Measurements from ENCODE around the gene XYLT1.

Gene XYLT1

GRCh38 chr16:17433577-17434451 is 36.9 kb downstream of the XYLT1 start:
- TF ChIP-seq, protein P1, sequence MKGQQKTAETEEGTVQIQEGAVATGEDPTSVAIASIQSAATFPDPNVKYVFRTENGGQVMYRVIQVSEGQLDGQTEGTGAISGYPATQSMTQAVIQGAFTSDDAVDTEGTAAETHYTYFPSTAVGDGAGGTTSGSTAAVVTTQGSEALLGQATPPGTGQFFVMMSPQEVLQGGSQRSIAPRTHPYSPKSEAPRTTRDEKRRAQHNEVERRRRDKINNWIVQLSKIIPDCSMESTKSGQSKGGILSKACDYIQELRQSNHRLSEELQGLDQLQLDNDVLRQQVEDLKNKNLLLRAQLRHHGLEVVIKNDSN (IDR thresholded peaks at IDR 0.05), result no peak

GRCh38 chr16:17432901-17433576 is 37.7 kb downstream of the XYLT1 start:
- TF ChIP-seq REST (IDR thresholded peaks at IDR 0.05; ENCODE audit: low read depth), result no peak
- TF ChIP-seq TEAD4 (IDR thresholded peaks at IDR 0.05), result no peak
- no peak for TF ChIP-seq NFIC (IDR thresholded peaks at IDR 0.05)
- no peak for TF ChIP-seq EGR1 (IDR thresholded peaks at IDR 0.05)
- no peak for TF ChIP-seq MAX (IDR thresholded peaks at IDR 0.05)
- TF ChIP-seq TCF12 (IDR thresholded peaks at IDR 0.05; ENCODE audit: low read depth), result no peak
- TF ChIP-seq CEBPB (IDR thresholded peaks at IDR 0.05), result no peak
- TF ChIP-seq ZBTB7A (IDR thresholded peaks at IDR 0.05; ENCODE audit: low read depth), result no peak
- no peak for TF ChIP-seq YY1 (IDR thresholded peaks at IDR 0.05; ENCODE audit: low read depth)
- TF ChIP-seq TAF1 (IDR thresholded peaks at IDR 0.05; ENCODE audit: low read depth), result no peak
- no peak for TF ChIP-seq FOXM1 (IDR thresholded peaks at IDR 0.05; ENCODE audit: borderline replicate concordance, low read depth)

DNA sequence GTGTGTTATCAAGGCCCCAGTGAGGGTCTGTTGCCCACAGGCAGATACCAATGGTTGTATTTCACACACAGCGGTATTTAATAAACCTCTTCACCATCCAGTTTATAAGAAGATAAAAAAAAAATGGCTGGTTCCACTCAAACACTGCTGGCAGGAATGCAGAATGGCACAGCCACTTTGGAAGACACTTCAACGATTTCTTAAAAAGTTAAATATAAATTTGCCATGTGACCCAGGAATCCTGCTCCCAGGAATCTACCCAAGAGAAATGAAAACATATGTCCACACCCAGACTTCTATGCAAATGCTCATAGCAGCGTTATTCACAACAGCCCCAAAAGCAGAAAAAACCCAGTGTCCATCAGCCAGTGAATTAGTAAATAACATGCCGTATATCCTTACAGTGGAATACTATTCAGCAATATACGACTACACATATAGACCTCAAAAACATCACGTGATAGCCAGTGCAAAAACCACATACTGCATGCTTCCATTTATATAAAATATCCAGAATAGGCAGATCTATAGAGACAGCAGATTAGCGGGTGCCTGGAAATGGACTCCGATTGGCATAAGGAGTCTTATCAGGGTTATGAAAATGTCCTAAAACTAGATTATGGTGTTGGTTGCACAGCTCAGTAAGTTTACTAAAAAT is 38.7 kb downstream of the XYLT1 start:
- TF ChIP-seq ZBTB7A (IDR thresholded peaks at IDR 0.05; ENCODE audit: low read depth) (no peak), YY1 (IDR thresholded peaks at IDR 0.05; ENCODE audit: low read depth) (no peak), CREB1 (IDR thresholded peaks at IDR 0.05; ENCODE audit: low read depth) (no peak), CEBPB (IDR thresholded peaks at IDR 0.05) (no peak), REST (IDR thresholded peaks at IDR 0.05; ENCODE audit: low read depth) (no peak), MAX (IDR thresholded peaks at IDR 0.05) (no peak), TEAD4 (IDR thresholded peaks at IDR 0.05) (no peak), EP300 (IDR thresholded peaks at IDR 0.05; ENCODE audit: borderline replicate concordance) (no peak), EGR1 (IDR thresholded peaks at IDR 0.05) (no peak), TAF1 (IDR thresholded peaks at IDR 0.05; ENCODE audit: low read depth) (no peak), TCF12 (IDR thresholded peaks at IDR 0.05; ENCODE audit: low read depth) (no peak)
- TF ChIP-seq, protein P1 (IDR thresholded peaks at IDR 0.05), result no peak

- TF ChIP-seq REST (IDR thresholded peaks at IDR 0.05; ENCODE audit: low read depth), result no peak
- no peak for TF ChIP-seq CEBPB (IDR thresholded peaks at IDR 0.05)
- TF ChIP-seq FOXM1 (IDR thresholded peaks at IDR 0.05; ENCODE audit: borderline replicate concordance, low read depth), result no peak
- TF ChIP-seq ZBTB7A (IDR thresholded peaks at IDR 0.05; ENCODE audit: low read depth), result no peak
- no peak for TF ChIP-seq TCF12 (IDR thresholded peaks at IDR 0.05; ENCODE audit: low read depth)
- no peak for TF ChIP-seq EP300 (IDR thresholded peaks at IDR 0.05; ENCODE audit: borderline replicate concordance)
- TF ChIP-seq EGR1 (IDR thresholded peaks at IDR 0.05), result no peak
- TF ChIP-seq MAX (IDR thresholded peaks at IDR 0.05), result no peak
These were observed 39.7 kb downstream of the XYLT1 start for GRCh38 chr16:17431012-17431411.

All from Ishikawa (cell line).